Ovary (tissue), 9 donors: ENCODE data around the gene SLIT3. TPM values are rescaled to one million over a fixed set of nuclear protein-coding genes. Genes with fewer than 3 reads are reported as not detected.

ENCODE experiments used
- DNase-seq, 5 donors: peaks; one replicate each; pipeline ENCODE4 v3.0.0-alpha.2; 2019 to 2020
- H3K27ac ChIP-seq, 2 donors: fragments of 200-600 bp; one replicate each; pipeline versions ENCODE4 v1.5.1 to v1.8.0; 2019 to 2022
- H3K27me3 ChIP-seq: fragments of 200-600 bp; one replicate; pipeline ENCODE4 v1.8.0; 2022
- H3K36me3 ChIP-seq: fragments of 200-600 bp; sonication (generic); one replicate; pipeline ENCODE4 v1.5.1; 2019
- H3K4me1 ChIP-seq: one replicate; pipeline ENCODE4 v1.8.1; 2013; ENCODE audit warnings: mild to moderate bottlenecking, moderate library complexity; ENCODE audit not compliant: insufficient read depth
- H3K4me3 ChIP-seq: fragments of 200-600 bp; sonication (generic); one replicate; pipeline ENCODE4 v1.5.1; 2017
- H3K9me3 ChIP-seq, 2 donors: fragments of 200-600 bp in 1 of 2; sonication (generic) in 1 of 2; one replicate each; pipeline versions ENCODE4 v1.5.1 to v1.8.1; 2013 to 2019; ENCODE audit warnings: mild to moderate bottlenecking in 1 of 2, moderate library complexity in 1 of 2
- CTCF ChIP-seq, 3 donors: fragments of 450-650 bp in 2 of 3; fragments of 200-600 bp in 1 of 3; IDR thresholded peaks; one replicate each; pipeline versions ENCODE4 v1.5.1 to v1.8.0; 2016 to 2022; ENCODE audit warnings: antibody characterized with exemption in 3 of 3, mild to moderate bottlenecking in 1 of 3
- EP300 ChIP-seq: sonication (generic); formaldehyde crosslinking; IDR thresholded peaks from one replicate; pipeline ENCODE4 v1.6.1; 2017; ENCODE audit warnings: antibody characterized with exemption
- POLR2A ChIP-seq: fragments of 450-650 bp; IDR thresholded peaks from one replicate; pipeline ENCODE4 v1.6.1; 2017; ENCODE audit warnings: antibody characterized with exemption, mild to moderate bottlenecking, moderate library complexity
- WGBS, 3 donors: extraction: QIAGEN DNeasy Blood & Tissue Kit in 1 of 3; methylation state at CpG; one replicate each; pipeline versions ENCODE4 v1.1.5 to v1.1.7; 2013 to 2017; 5-methylcytosine and 5-hydroxymethylcytosine counted together
- intact Hi-C, 4 donors: fragments of 100-400 bp; cut with DNase I; formaldehyde crosslinking; loops; one replicate each; pipeline versions ENCODE4 v1.11.0 to v1.15.1; 2022 to 2023
- polyA plus RNA-seq, 2 donors: library from polyadenylated mRNA; stranded (reverse); fragments of 200-250 nt in 1 of 2; fragments of 350-450 nt in 1 of 2; fragmentation: Illumina TruSeq in 1 of 2; extraction: RNeasy Lipid Tissue Mini Kit (QIAGEN cat#74804) in 1 of 2; gene quantifications; one replicate each; pipeline ENCODE4 v1.2.3, GENCODE V29; 2013 to 2014
- total RNA-seq, 7 donors: library from RNA; depleted of rRNA in 2 of 7; stranded (reverse); fragments of >200 nt in 2 of 7; fragmentation: NEBNext Ultra II Directional in 3 of 7; extraction: Animal tissue kit (Norgen Biotek cat#: 25700) in 3 of 7; gene quantifications; one replicate each; pipeline versions ENCODE4 v1.1.0 to v1.2.4, GENCODE V29; 2016 to 2023
- donor health status: DM: no; HTN: no; CAD: no; lungs with moderate emphysema.
- donor health status: DM: no; HTN: no; CAD: no.
- donor health status: Bipolar disorder and iron deficiency.
- donor health status: DM: yes; HTN: yes; CAD: no.
- donor health status: DM: no; HTN: no; CAD: no.
- donor health status: DM: yes; HTN: yes; CAD: no.

The SLIT3 gene
- total and polyA plus RNA-seq, 9 donors = 10.3 to 106 (median 24.4) TPM

GRCh38 chr5:168978500-168978899 is 322.4 kb downstream of the SLIT3 start:
- WGBS, 3 donors = 92 to 96% (median 93%) methylated on average over 1 of the region's 1 CpG
- Histone ChIP-seq H3K27ac (no peak overlapping the region), H3K4me3 (no peak overlapping the region), H3K4me1 (peaks cover 2% of the 10 kb centered on the region), H3K36me3 (no peaks in the 10 kb centered on the region), H3K9me3 (no peaks in the 10 kb centered on the region), H3K27me3 (no peaks in the 10 kb centered on the region)
- no peak for TF ChIP-seq POLR2A
- no peak for DNase-seq
- intact Hi-C loops = loop anchor here in 1 of 4 donors (10.0 kb wide), 1 partner anchor 284 kb away; no protein-coding TSS in a partner anchor

GRCh38 chr5:168978015-168978414 is 322.9 kb downstream of the SLIT3 start:
- intact Hi-C loops = loop anchor here in 1 of 4 donors (10.0 kb wide), 1 partner anchor 283 kb away; no protein-coding TSS in a partner anchor
- H3K27ac ChIP-seq = no peak overlapping the region
- H3K4me1 ChIP-seq = peaks cover 2% of the 10 kb centered on the region
- DNase-seq = no peak
- H3K36me3 ChIP-seq = no peaks in the 10 kb centered on the region
- no peaks in the 10 kb centered on the region for H3K9me3 ChIP-seq
- H3K27me3 ChIP-seq = no peaks in the 10 kb centered on the region
- H3K4me3 ChIP-seq = no peak overlapping the region
- TF ChIP-seq EP300 = no peak
- TF ChIP-seq POLR2A = no peak
- TF ChIP-seq CTCF (IDR thresholded peaks at IDR 0.05) = no peak
- WGBS, 3 donors = 92 to 96% (median 93%) methylated on average over 3 of the region's 3 CpGs

GRCh38 chr5:168976311-168976970 is 324.5 kb downstream of the SLIT3 start:
- H3K27me3 ChIP-seq = no peaks in the 10 kb centered on the region
- H3K27ac ChIP-seq = no peak overlapping the region
- no peak for DNase-seq
- intact Hi-C loops = loop anchor here in 1 of 4 donors (10.0 kb wide), 1 partner anchor 282 kb away; no protein-coding TSS in a partner anchor
- peaks cover 2% of the 10 kb centered on the region for H3K4me1 ChIP-seq
- no peaks in the 10 kb centered on the region for H3K9me3 ChIP-seq
- no peaks in the 10 kb centered on the region for H3K36me3 ChIP-seq
- no peak overlapping the region for H3K4me3 ChIP-seq
- WGBS, 3 donors = 60 to 70% (median 65%) methylated on average over 3 of the region's 3 CpGs
- no peak for TF ChIP-seq EP300
- TF ChIP-seq POLR2A = no peak
- TF ChIP-seq CTCF (IDR thresholded peaks at IDR 0.05) = no peak

GRCh38 chr5:168975331-168975730 is 325.6 kb downstream of the SLIT3 start:
- Histone ChIP-seq H3K36me3 (no peaks in the 10 kb centered on the region), H3K4me1 (peaks cover 2% of the 10 kb centered on the region), H3K9me3 (no peaks in the 10 kb centered on the region), H3K27ac (no peak overlapping the region), H3K27me3 (no peaks in the 10 kb centered on the region), H3K4me3 (no peak overlapping the region)
- TF ChIP-seq EP300 (no peak), CTCF (IDR thresholded peaks at IDR 0.05) (no peak), POLR2A (no peak)
- intact Hi-C loops = loop anchor here in 1 of 4 donors (10.0 kb wide), 1 partner anchor 281 kb away; no protein-coding TSS in a partner anchor
- no peak for DNase-seq
- 79 to 86% (median 83%) methylated on average over 3 of the region's 3 CpGs for WGBS, 3 donors

GRCh38 chr5:168974082-168974481 is 326.9 kb downstream of the SLIT3 start:
- H3K27me3 ChIP-seq = no peaks in the 10 kb centered on the region
- DNase-seq = no peak
- TF ChIP-seq CTCF (IDR thresholded peaks at IDR 0.05) (no peak), POLR2A (no peak), EP300 (no peak)
- no peaks in the 10 kb centered on the region for H3K36me3 ChIP-seq
- intact Hi-C loops = loop anchor here in 1 of 4 donors (10.0 kb wide), 1 partner anchor 279 kb away; no protein-coding TSS in a partner anchor
- H3K4me1 ChIP-seq = peaks cover 2% of the 10 kb centered on the region
- WGBS, 3 donors = 19 to 44% (median 21%) methylated on average over 2 of the region's 2 CpGs
- H3K9me3 ChIP-seq = no peaks in the 10 kb centered on the region
- no peak overlapping the region for H3K4me3 ChIP-seq
- no peak overlapping the region for H3K27ac ChIP-seq
